ENCODE data around the gene SKP2. TPM values are rescaled to one million over a fixed set of nuclear protein-coding genes. Genes with fewer than 3 reads are reported as not detected.
"Not testable (repeated sequence)": the region's sequence is repeated elsewhere in the genome, so short reads cannot be mapped to it uniquely, and the experiment has no call there.

The SKP2 gene
- polyA plus RNA-seq, 10 donors, result 36.6 to 75.0 (median 61.2) TPM

DNA sequence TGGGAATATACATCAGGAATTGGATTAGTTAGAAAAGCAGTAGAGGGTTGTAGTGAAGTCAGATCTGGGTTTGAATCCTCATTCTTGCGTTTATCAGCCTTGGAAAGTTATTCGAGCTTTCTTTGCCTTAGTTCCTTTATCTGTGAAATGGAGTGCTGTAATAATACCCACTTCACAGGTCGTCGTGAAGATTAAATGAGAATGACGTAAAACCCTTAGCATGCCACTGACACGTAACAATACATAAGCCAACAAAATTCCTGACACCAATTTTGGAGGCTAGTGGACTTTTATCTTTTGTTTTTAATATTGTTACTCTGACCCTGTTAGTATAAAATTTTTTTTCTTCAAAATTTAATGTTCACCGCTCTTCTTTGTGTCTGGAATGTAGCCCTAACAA lies 3.4 kb downstream of the SKP2 start:
- no peak for DNase-seq

DNA sequence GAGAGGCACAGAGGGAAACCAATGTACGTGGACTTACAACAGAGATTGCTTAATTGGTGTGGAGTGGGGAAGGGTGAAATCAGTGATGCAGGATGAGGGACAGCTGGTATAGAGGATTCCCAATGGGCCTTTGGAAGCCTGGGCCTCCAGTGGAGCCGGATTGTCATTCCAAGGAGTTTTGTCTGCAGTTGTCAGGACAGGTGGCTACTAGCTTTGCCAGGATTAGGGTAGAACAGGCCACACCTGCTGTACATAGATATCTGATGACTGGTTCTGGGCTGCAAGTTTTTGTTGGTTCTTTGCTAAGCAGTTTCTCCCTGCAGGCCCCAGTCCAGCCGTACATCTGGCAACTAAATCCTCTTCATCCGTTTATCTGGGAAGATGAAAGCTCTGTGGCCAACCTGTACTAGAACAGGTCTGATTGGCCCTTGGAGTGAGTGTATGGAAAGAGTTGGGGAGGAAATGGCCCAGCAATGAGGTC lies 4.2 kb downstream of the SKP2 start:
- peak; percentile 55 to 76 (median 74) for DNase-seq

DNA sequence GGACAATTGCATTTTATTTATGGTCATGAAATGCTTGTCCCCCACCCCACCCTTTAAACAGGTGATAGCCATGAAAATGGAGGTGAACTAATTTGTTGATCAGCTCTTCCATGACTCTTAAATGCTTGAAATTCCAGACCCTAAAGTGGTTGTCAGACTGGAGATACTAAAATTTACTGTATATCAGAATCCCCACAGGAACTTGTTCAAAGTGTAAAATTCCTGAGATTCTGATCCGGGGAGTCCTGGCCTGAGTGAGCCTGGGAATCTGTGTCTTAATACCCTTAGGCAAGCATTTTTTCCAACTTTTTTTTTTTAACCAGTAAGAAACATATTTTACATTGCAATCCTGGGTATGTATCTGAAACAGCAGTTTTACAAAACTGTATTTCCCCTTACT lies 4.7 kb downstream of the SKP2 start:
- peak in 1 of 3 donors; percentile 81 for DNase-seq

DNA sequence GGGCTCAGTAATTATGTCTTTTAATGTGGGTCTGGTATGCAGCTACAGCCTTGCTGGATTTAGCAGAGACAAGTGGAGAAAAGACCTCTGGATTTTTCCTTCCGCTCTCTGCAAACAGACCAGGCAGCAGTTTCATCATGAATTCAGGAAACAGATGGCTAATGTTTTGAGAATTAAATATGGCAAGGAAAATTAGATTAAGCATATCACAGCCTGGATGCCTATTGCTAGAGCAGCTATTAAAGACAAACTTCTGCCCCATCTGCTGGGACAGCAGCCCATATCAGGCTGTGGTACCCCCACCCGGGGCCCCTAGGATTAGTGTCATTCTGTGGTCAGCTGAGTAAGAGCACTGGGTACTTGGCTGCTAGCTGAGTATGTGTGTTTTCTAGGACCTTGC lies 6.2 kb downstream of the SKP2 start:
- DNase-seq, result peak; percentile 21 to 51 (median 47)

DNA sequence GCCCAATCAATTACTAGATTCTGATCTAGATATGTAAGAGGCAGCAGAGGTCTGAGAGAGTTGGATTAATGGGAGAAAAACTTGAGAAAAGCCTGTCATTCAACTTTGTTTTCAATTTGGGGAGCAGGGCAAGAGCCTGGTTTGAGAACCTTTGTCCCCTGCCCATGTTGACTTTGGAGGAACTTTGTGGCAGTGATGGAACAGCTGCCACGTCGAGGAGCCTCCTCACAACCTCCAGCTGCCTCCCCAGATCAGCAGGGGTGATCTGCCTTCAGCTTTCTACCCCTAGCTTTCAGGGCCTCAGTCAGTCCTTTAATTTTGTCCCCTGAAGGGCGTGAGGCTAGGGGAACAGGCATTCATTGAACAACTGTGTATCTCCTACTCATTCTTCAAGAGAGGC lies 8.7 kb downstream of the SKP2 start:
- no peak for DNase-seq

DNA sequence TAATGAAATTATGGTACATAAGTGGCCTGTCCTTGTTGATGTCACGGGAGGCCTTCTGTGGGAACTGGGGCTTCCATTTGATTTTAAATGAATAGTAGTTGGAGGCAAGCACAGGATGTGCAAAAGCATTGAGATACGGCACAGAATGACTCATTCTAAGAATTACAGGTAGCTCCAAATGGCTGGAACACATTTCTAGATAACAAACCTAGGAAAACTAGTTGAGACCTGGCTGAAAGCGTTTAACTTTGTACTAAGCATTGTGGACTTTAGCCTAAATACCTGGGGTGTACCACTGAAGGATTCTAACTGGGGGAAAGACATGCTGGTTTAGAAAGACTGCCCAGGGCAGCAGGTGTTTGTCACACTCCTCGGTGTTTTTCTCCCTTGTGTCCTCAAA lies 9.4 kb downstream of the SKP2 start:
- DNase-seq, result no peak

DNA sequence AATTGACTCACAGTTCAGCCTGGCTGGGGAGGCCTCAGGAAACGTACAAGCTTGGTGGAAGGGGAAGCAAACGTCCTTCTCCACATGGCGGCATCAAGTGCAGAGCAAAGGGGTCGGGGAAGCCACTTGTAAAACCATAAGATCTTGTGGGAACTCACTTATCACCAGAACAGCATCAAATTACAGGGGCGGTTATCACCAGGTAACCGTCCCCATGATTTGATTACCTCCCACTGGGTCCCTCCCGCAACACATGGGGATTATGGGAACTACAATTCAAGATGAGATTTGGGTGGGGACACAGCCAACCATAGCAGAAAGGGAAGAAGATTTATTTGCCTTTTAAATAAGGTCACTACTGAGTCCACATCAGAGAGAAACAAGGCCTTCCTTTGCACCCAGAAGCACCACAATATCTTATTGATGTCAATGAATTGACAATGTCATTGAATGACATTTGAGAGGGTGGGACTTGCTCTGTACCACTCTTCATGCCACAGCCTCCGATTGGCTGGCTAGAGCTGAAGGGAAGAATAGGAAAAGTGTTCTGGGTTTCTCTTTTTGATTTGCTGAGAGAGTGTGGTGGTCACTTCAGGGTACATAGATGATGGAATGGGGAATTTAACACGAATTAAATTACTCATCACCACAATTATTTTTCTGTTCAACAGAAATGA lies 11.0 kb downstream of the SKP2 start:
- no peak for DNase-seq

DNA sequence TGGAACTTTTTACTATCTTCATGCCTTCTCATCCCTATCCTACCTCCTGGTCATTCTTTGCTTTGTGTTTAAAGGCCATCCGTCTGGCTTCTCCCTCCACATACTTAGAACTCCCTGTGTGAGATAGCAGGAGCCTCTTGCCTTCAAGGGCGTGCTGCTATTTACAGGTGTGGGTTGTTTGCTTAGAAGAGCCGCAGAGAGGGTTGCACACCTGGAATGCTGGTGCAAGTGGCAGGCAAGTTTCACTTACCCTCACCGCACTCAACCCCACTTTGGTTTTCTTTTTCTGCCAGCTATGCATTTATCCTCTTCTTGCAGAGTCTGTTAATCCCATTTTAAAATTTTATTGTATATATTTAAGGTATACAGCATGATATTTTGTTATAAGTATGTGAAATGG lies 12.6 kb downstream of the SKP2 start:
- no peak for DNase-seq

DNA sequence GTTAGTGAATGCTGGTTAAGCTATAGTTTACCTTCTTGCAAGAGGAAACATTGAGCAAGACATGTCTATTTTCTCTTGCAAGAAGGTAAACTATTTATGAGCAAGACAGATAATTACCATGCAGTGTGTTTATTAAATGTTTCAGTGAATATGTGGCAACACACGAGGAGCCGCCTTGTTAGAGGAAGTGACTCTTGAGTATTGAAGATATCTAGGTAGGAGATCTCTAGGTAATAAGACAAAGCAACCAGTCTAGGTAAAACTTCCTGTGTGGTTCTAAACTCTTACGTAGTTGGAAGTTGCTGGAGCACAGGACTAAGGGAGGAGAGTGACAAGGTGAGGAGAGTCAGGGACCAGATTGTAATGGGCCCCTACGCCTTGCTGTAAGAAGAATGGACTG lies 16.8 kb downstream of the SKP2 start:
- DNase-seq, result no peak

DNA sequence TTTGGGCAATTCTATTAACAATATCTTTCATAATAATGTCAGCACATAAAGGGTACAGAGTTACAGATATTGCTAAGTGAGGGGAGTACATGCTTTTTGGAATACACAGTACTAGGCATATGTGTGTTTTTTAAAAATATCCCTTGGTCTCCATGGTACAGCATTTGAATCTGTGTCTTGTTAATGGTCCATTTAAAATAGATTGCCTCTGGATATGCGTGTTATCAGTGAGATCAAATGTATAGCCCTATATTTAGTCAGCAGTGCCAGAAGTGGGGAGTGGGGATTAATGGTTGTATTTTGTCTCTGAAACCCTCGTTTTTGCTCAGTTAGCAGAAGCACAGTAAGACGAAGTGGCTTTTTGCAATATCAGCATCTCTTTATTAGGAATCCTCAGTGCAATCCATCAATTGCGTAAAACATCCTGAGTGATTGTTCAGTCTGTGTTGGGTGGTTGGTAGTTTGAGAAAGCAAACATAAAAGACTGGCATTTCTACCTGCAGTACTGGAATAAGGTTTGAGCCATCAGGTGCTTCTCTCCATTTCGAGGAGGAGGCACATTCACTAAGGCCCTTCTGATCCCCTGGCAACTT lies 19.0 kb downstream of the SKP2 start:
- no peak for DNase-seq

DNA sequence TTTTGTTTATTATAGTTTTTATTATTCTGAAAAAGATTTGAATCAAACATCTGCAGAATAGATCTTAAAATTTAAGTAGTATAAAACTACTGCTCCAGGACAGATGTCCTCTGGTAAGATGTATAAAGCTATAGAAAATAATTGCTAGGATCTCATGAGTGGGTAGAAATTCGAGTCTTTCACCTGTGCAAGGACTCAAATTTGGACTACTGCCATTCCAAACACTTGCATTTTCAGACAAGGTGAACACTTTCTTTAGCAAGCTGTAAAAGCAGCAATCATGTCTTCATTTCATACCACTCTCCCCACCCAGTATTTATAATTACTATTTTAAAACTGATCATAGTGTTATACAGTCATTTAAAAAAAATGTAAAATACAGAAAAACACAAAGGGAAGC lies 20.7 kb downstream of the SKP2 start:
- no peak for DNase-seq

DNA sequence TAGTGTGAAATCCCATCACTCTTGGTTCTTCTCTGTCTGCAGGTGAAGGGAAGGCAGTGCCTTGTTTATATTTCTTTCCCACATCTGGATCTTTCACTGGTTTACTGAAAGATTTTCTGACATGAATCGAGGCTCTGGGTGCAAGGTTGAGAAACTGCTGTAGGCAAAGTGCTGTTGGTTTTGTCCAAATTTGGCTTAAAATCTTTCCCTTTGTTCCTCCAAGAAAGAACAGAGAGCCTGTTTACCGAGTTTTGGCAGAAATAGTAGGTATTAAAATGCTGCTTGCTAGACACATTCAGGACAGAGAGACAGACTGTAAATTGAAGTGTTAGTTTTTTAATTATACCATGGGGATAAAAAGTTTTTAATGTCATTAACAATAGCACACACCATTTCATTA lies 21.5 kb downstream of the SKP2 start:
- DNase-seq, result no peak

DNA sequence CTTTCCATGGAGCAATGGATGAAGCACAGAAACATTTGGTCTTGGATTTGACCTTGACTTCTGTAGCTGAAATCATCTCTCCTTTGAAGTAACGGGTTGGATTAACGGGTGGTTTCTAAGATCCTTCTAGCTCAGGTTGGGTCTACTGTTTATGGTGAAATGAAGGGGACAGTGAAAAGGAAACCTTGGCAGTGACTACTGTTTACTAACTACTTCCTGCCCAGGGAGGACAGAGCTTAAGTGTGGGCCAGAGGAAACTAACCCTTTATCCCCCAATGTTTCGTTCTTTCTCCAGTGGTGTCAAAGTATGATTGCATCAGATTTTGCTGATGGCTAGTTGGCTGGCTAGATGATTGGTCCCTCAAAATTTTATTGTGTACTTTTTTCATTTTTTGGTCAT lies 22.2 kb downstream of the SKP2 start:
- no peak for DNase-seq

DNA sequence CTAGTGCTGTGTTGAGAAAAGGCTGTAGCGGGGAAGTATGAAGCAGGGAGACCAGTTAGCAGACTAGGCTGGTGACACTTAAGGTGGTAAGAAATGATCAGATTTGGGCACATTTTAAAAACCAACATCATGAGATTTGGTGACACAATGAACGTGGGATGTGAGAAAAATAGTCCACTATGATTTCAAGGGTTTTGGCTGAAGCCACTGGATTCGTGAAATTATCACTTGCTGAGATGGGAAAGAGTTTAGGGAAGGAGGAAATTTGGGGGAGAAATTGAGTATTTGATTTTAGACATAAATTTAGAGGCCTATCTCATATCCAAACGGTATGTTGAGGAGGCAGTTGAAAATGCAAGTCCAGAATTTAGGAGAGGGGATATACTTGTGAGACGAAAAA lies 23.1 kb downstream of the SKP2 start:
- no peak for DNase-seq

DNA sequence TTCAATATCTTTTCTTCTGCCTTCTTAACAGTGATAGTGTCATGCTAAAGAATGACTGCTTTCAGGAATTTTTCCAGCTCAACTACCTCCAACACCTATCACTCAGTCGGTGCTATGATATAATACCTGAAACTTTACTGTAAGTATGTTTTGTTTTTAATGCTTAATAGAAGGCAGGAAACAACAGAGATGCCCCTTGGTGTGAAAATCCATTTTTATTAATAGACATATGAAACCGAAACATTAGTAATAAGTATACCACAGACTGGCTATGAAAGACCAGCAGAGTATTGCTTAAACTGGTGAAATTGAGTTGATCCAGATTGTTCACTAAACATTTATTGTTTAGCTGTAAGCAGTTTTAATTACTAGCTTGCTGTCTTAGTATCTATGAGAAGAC lies 25.2 kb downstream of the SKP2 start:
- no peak for DNase-seq

DNA sequence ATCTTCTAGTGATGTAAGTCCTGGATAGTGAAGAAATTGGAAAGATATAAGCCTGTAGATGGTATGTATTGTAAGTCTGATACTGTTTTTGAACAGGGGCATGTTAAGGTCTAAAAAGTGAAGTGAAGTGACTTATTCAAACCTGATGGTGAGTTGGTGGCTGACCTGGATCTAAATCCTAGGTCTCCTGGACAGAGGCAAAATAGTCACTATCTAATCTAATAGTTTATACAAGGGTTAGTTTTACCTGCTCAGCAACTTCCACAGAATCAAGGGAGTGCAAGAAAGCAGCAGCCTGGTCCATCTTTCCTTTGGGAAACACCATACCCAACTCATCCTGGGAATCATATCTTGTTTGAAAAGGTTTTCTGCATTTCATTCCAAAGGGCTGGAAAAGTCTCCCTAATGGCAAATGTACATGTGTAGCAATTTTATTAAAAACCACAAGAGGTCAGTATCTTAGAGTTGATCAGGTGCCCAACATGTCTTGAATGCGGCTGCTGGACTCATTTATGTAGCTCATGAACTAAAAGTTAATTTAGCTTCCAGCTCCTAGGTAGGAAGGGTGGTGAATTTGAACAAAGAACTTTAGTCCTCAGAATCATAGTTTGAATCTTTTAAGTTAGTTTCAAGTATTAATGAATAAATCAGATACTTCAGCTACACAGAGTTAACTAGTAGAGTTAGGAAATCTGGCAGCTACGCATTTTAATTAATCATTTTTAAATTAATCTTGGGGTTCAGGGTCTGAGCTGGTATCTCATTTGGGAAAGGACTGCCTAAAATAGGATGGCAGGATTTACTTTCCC lies 26.0 kb downstream of the SKP2 start:
- DNase-seq, result peak in 1 of 3 donors; percentile 50

DNA sequence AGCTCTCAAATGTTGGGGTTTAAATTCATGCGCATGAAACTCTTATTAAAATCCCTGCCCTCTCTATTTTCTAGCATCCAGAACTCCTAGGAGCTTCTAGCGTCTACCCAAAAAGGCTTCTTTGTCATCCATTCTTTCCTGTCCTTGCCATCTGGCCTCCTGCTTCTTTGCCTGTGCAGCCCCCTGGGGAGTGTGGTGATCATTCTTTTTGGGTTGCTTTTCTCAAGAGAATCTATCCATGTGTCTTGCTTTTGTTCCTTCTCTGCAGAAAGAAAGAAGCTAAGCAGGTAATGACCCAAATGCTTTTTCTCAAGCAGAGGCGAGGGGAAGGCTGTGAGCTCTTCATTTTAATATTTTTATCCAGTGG lies 26.6 kb downstream of the SKP2 start:
- DNase-seq, result no peak

DNA sequence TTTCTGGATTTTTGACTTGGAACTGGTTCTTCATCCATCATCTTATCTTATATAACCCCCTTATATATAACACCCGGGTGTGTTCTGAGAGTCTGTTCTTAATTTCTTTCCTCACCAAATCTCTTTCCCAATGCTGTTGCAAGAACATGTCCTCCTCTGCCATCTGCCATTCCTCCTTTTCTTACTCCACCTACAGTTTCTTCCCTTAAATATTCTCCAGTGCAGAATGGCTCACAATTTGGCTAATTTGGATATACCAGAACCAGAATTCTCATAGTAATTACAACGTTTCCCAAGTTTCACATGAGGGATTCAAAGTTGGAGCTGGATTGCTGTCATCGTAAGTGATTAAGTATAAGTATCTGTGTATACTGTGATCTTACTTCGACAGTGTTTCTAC lies 28.0 kb downstream of the SKP2 start:
- no peak for DNase-seq

DNA sequence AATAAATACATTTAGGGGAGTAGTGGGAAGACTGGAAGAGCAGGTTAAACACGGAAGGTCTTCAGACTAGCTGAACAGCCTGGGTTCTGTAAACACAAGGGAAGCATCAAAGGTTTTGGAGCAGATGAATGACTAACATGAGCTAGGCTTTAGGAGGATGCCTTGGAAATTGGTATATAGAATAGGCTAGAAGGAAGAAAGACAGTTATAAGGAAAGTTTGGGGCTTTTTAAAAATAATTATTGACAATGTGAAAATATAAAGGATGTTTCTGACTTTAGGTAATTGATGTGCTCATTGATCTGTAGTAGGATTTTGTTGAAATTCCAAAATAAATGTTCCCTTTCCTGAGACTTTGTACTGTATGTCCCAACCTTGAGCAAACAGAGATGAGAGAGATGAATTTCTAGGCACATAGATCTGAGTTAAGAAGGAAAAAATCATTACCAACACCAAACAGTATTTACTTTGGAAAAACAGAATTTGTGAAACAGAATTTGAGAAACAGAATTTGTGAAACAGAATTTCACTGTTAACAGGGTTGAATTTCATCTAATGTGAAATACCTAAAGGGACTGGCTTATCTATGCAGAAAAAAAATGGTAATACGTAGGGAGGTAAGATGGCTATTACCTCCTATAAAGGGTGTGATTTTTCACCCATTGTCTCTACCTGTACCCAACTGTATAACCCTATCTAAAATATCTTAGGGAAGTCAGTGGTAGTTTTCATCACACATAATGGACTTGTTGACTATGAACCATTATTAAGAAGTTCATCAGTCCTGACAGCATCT lies 28.8 kb downstream of the SKP2 start:
- no peak for DNase-seq

DNA sequence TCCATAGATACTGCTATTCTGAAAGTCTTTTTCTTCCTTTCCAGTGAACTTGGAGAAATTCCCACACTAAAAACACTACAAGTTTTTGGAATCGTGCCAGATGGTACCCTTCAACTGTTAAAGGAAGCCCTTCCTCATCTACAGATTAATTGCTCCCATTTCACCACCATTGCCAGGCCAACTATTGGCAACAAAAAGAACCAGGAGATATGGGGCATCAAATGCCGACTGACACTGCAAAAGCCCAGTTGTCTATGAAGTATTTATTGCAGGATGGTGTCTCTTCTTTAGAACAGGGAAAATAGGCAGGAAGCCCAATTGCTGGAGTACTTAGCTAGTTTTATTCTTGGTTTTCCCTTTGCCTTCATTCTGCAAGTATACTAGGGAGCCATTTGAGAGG lies 29.9 kb downstream of the SKP2 start:
- no peak for DNase-seq

DNA sequence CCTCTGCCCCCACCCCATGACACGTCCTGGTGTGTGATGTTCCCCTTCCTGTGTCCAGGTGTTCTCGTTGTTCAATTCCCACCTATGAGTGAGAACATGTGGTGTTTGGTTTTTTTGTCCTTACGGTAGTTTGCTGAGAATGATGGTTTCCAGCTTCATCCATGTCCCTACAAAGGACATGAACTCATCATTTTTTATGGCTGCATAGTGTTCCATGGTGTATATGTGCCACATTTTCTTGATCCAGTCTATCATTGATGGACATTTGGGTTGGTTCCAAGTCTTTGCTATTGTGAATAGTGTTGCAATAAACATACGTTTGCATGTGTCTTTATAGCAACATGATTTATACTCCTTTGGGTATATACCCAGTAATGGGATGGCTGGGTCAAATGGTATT lies 32.5 kb downstream of the SKP2 start:
- DNase-seq, result not testable (repeated sequence)

DNA sequence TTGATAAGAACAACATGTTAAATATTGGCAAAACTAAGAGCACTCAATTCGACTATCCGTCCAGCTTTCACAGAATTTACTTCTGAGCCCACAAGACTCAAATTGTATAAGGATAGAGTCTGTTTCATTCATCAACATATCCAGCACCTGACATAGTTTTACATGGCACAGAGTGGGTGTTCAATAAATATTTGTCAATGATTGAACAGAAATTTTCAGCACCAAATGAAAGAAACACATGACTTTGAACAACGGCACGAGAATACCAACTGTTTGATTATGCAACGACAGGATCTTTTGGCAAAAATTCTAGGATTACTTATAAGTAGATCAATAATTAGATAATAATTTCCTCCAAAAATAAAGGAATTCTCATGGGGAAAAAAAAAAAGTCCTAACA lies 41.8 kb downstream of the SKP2 start:
- DNase-seq, result no peak

Data from muscle of back (tissue), 11 donors.